Measurements from ENCODE around the gene TMEM18.
A peak's percentile ranks its signal among the peaks of the same experiment; 100 is the strongest.

Gene TMEM18

GRCh38 chr2:671787-672605 is 5.2 kb downstream of the TMEM18 start:
- DNase-seq: no peak

- no peak for DNase-seq
Observed at GRCh38 chr2:671072-671471, 6.1 kb downstream of the TMEM18 start.

GRCh38 chr2:670637-671036 is 6.6 kb downstream of the TMEM18 start:
- DNase-seq: no peak

GRCh38 chr2:669323-669722 is 7.9 kb downstream of the TMEM18 start:
- no peak for DNase-seq

- no peak for DNase-seq
Observed at GRCh38 chr2:668000-668398, 9.2 kb downstream of the TMEM18 start.

- DNase-seq: peak in 1 of 2 donors; percentile 16
Observed at GRCh38 chr2:667332-667999, 9.7 kb downstream of the TMEM18 start.

- DNase-seq: no peak
Observed at GRCh38 chr2:666441-666840, 10.8 kb downstream of the TMEM18 start.

- DNase-seq: no peak
Observed at GRCh38 chr2:665340-666073, 11.7 kb downstream of the TMEM18 start.

- no peak for DNase-seq
Observed at GRCh38 chr2:664063-664462, 13.1 kb downstream of the TMEM18 start.

GRCh38 chr2:663221-663620 is 14.0 kb downstream of the TMEM18 start:
- no peak for DNase-seq

- no peak for DNase-seq
Observed at GRCh38 chr2:661360-661635, 15.9 kb downstream of the TMEM18 start.

- DNase-seq: no peak
Observed at GRCh38 chr2:660586-661359, 16.4 kb downstream of the TMEM18 start.

GRCh38 chr2:660029-660428 is 17.2 kb downstream of the TMEM18 start:
- no peak for DNase-seq

GRCh38 chr2:658426-658825 is 18.8 kb downstream of the TMEM18 start:
- DNase-seq: no peak

- no peak for DNase-seq
Observed at GRCh38 chr2:657766-658165, 19.4 kb downstream of the TMEM18 start.

GRCh38 chr2:656676-657075 is 20.5 kb downstream of the TMEM18 start:
- peak in 1 of 2 donors; percentile 13 for DNase-seq

GRCh38 chr2:655626-656025 is 21.6 kb downstream of the TMEM18 start:
- DNase-seq: no peak

GRCh38 chr2:654896-655295 is 22.3 kb downstream of the TMEM18 start:
- no peak for DNase-seq

- DNase-seq: no peak
Observed at GRCh38 chr2:653645-654425, 23.4 kb downstream of the TMEM18 start.

GRCh38 chr2:652881-653480 is 24.2 kb downstream of the TMEM18 start:
- DNase-seq: no peak

- DNase-seq: no peak
Observed at GRCh38 chr2:651951-652373, 25.2 kb downstream of the TMEM18 start.

All from CD4-positive, alpha-beta T cell treated with Interferon alpha-2 for 1 hour (primary cell).